SK-N-SH (cell line): ENCODE measurements around the gene CDH22. TPM values are rescaled to one million over a fixed set of nuclear protein-coding genes. Genes with fewer than 3 reads are reported as not detected.

Source experiments
- CTCF ChIA-PET: fragments of 300-600, 350-600 bp; formaldehyde crosslinking; extraction: SDS; loops from one replicate; lab custom pipeline; 2021; lab: Yijun Ruan, JAX
- POLR2A ChIA-PET: fragments of 350-600 bp; sonication (Branson Sonifier 250); formaldehyde crosslinking; extraction: SDS; loops from one replicate; lab custom pipeline; 2020; ENCODE audit warnings: antibody characterized with exemption, inconsistent platforms; lab: Yijun Ruan, JAX
- DNase-seq: peaks from one replicate; pipeline ENCODE4 v3.0.0; 2012
- H2AFZ ChIP-seq: fragments of 200-600 bp; sonication (generic); 2 replicates; pipeline ENCODE4 v1.8.1; 2016; ENCODE audit warnings: antibody characterized with exemption, mild to moderate bottlenecking, low read depth
- H3F3A ChIP-seq: fragments of 200-600 bp; sonication (generic); replicated peaks from 2 replicates; pipeline ENCODE3; 2016; ENCODE audit warnings: antibody characterized with exemption, mild to moderate bottlenecking; ENCODE audit not compliant: insufficient read depth
- H3K27ac ChIP-seq, 2 experiments: fragments of 200-500 bp in 1 of 2; fragments of 200-600 bp in 1 of 2; sonication (Bioruptor generic) in 1 of 2; sonication (generic), shearing (Covaris generic) in 1 of 2; 2 replicates each; pipeline versions ENCODE4 v1.5.1 to v1.6.1; 2014 to 2016; ENCODE audit warnings: low read depth in 2 of 2, inconsistent platforms in 1 of 2, low read length in 1 of 2, mild to moderate bottlenecking in 1 of 2, mixed read lengths in 1 of 2
- H3K27me3 ChIP-seq: fragments of 200-600 bp; sonication (generic), shearing (Covaris generic); 2 replicates; pipeline ENCODE4 v1.6.1; 2016; ENCODE audit warnings: mixed run types; ENCODE audit not compliant: insufficient read depth
- H3K36me3 ChIP-seq, 2 experiments: fragments of 200-500 bp in 1 of 2; fragments of 200-600 bp in 1 of 2; sonication (Bioruptor generic) in 1 of 2; sonication (generic) in 1 of 2; replicated peaks in 1 of 2; 2 replicates each; pipeline versions ENCODE3 to v1.5.1; 2014 to 2016; ENCODE audit warnings: low read length in 1 of 2, mild to moderate bottlenecking in 1 of 2; ENCODE audit not compliant: insufficient read depth in 2 of 2, control insufficient read depth in 1 of 2
- H3K4me1 ChIP-seq, 2 experiments: fragments of 200-500 bp in 1 of 2; fragments of 200-600 bp in 1 of 2; sonication (Bioruptor generic) in 1 of 2; sonication (generic), shearing (Covaris generic) in 1 of 2; 2 replicates each; pipeline versions ENCODE4 v1.5.1 to v1.6.1; 2014 to 2016; ENCODE audit warnings: low read depth in 1 of 2, low read length in 1 of 2, mixed run types in 1 of 2; ENCODE audit not compliant: insufficient read depth in 2 of 2, control insufficient read depth in 1 of 2
- H3K4me2 ChIP-seq: fragments of 200-600 bp; sonication (generic), shearing (Covaris generic); 2 replicates; pipeline ENCODE4 v1.6.1; 2017; ENCODE audit warnings: mixed run types
- H3K4me3 ChIP-seq, 2 experiments: fragments of 200-500 bp in 1 of 2; fragments of 200-600 bp in 1 of 2; sonication (Bioruptor generic) in 1 of 2; sonication (generic), shearing (Covaris generic) in 1 of 2; 2 replicates each; pipeline versions ENCODE4 v1.5.1 to v1.8.1; 2014 to 2016; ENCODE audit warnings: low read depth in 2 of 2, inconsistent platforms in 1 of 2, low read length in 1 of 2, mild to moderate bottlenecking in 1 of 2, mixed read lengths in 1 of 2, moderate library complexity in 1 of 2
- H3K79me2 ChIP-seq: fragments of 200-600 bp; sonication (generic); 2 replicates; pipeline ENCODE4 v1.8.1; 2017; ENCODE audit warnings: mild to moderate bottlenecking; ENCODE audit not compliant: insufficient read depth
- H3K9ac ChIP-seq: fragments of 200-600 bp; sonication (generic); 2 replicates; pipeline ENCODE4 v1.6.1; 2017; ENCODE audit warnings: mixed run types
- H3K9me2 ChIP-seq: fragments of 200-600 bp; sonication (generic); 2 replicates; pipeline ENCODE4 v1.6.1; 2017; ENCODE audit warnings: mixed run types
- H3K9me3 ChIP-seq: fragments of 200-600 bp; sonication (generic); 2 replicates; pipeline ENCODE4 v1.6.1; 2017; ENCODE audit warnings: mixed run types, mild to moderate bottlenecking, moderate library complexity
- H4K20me1 ChIP-seq: fragments of 200-600 bp; sonication (generic); 2 replicates; pipeline ENCODE4 v1.6.1; 2017; ENCODE audit warnings: mild to moderate bottlenecking, mixed run types; ENCODE audit not compliant: insufficient read depth
- ELF1 ChIP-seq: IDR thresholded peaks from 2 replicates; pipeline ENCODE4 v1.4.0; 2012
- EZH2phosphoT487 ChIP-seq: fragments of 200-600 bp; sonication (generic); IDR thresholded peaks from 2 replicates; pipeline ENCODE4 v1.6.1; 2017; ENCODE audit warnings: low read depth, mixed run types, mild to moderate bottlenecking, antibody characterized with exemption, moderate library complexity, borderline replicate concordance
- FOSL2 ChIP-seq: IDR thresholded peaks from 2 replicates; pipeline ENCODE4 v1.4.0; 2012; ENCODE audit warnings: low read depth, mild to moderate bottlenecking, moderate library complexity, borderline replicate concordance
- POLR2AphosphoS5 ChIP-seq: IDR thresholded peaks from 2 replicates; pipeline ENCODE4 v1.6.1; 2012; ENCODE audit warnings: low read depth, low read length
- RAD21 ChIP-seq: IDR thresholded peaks from 2 replicates; pipeline ENCODE4 v1.6.1; 2012; ENCODE audit warnings: mild to moderate bottlenecking, low read length
- SMC3 ChIP-seq: IDR thresholded peaks from 2 replicates; pipeline ENCODE4 v1.6.1; 2012; ENCODE audit warnings: low read depth, low read length, improper control_type of control experiment
- WGBS: methylation state at CpG from one replicate; pipeline ENCODE4 v1.1.6; 2017; ENCODE audit warnings: low lambda C conversion rate; 5-methylcytosine and 5-hydroxymethylcytosine counted together
- polyA plus RNA-seq, 3 experiments: library from polyadenylated mRNA; depleted of rRNA; stranded (reverse); fragments of >200 nt; gene quantifications; 2 replicates each; pipeline ENCODE4 v1.2.3, GENCODE V29; 2012
- TF ChIP-seq, protein P1 (sequence below): fragments of 200-600 bp; sonication (generic); IDR thresholded peaks from 2 replicates; pipeline ENCODE4 v1.6.1; 2017; ENCODE audit warnings: antibody characterized with exemption, mild to moderate bottlenecking, moderate library complexity
- TF ChIP-seq, protein P2 (sequence below): IDR thresholded peaks from 2 replicates; pipeline ENCODE4 v1.4.0; 2012; ENCODE audit warnings: low read depth, borderline replicate concordance

Gene CDH22
- polyA plus RNA-seq, 1 of the 3 experiments (the other 2 are of a cell fraction), result not detected

DNA sequence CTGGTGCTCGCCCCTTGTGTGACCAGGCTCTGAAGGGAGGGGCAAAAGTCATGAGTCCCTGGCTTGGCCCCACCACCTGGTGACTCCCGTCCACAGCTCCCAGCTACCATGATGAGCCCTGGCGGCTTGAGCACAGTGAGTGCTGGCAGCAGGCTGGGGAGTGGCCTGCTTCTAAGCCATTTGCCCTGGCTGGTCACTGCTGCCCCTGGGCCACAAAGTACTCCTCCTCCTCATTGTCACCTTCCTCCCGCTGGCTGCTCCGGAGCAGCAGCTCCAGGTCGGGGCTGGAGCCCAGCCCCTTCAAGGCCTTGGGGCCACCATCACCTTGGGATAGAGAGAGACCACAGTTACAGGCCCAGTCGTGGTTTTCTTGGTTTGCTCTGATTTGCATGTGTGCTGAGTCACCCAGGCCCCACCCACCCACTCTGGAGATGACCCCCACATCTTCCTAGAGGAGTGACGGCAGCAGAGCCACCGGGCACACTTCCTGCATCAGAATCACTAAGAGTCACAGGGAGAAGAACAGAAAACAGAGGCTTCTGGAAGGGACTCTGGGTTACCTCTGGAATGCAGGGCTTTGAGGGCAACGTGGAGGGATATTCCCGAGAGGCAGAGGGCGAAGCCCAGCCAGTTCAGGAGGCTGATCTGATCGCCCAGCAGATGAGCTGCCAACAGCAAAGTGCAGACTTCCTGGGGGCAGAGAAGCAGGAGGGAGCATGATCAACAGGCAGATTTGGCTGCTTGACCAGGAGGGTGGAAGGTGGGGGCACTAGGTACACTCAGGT, 42.1 kb upstream of the CDH22 start:
- Histone ChIP-seq H3K4me2 (peak overlapping the region; percentile 69; the same call in 1 of the 2 replicates), H3K27ac (peak overlapping the region; percentile 36 to 81), H3K4me3 (no peak overlapping the region), H3K36me3 (peaks cover 16 to 24% of the 10 kb centered on the region in 2 experiments), H3K9ac (peak overlapping the region; percentile 64), H3K79me2 (no peaks in the 10 kb centered on the region), H3K9me2 (no peaks in the 10 kb centered on the region), H4K20me1 (no peaks in the 10 kb centered on the region), H3K4me1 (peaks cover 16 to 51% of the 10 kb centered on the region in 2 experiments; a peak in 3 of 4 replicates), H3K9me3 (no peaks in the 10 kb centered on the region), H2AFZ (no peak overlapping the region), H3K27me3 (no peaks in the 10 kb centered on the region), H3F3A (peaks cover 12% of the 10 kb centered on the region)
- DNase-seq, result no peak
- CTCF ChIA-PET, result interaction anchor here (0.6 to 11.6 kb wide), 13 partner anchors 9 to 219 kb away, joined by 3 to 219 read pairs (median 33); partner anchors contain the start of gene CDH22
- WGBS, result 34% methylated on average over 10 of the region's 13 CpGs
- POLR2A ChIA-PET, result interaction anchor here (0.8 kb wide), 1 partner anchor 13 kb away, joined by 5 read pairs; no protein-coding TSS in a partner anchor
- no peak; the same call in 1 of the 2 replicates for TF ChIP-seq POLR2AphosphoS5
- TF ChIP-seq FOSL2, result peak; percentile 21; the same call in 1 of the 2 replicates
- TF ChIP-seq ELF1, result peak; percentile 33; the same call in 1 of the 2 replicates

DNA sequence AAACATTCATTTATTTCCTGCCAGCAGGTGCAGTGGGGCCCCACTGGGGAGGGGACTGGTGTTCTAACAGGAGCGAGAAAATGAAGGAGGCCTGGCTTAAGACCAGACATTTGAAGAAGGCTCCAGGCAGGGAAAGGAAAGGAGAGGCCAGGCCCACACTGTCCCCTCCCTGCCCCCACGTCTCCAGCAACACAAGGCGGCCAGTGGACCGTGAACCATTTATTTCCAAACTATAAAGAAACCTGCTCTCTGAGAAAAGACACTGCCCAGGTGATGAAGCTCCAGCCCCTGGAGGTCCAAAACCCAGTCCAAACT, 41.4 kb upstream of the CDH22 start:
- Histone ChIP-seq H3K4me2 (peak overlapping the region; percentile 69; the same call in 1 of the 2 replicates), H2AFZ (no peak overlapping the region), H3K36me3 (peaks cover 16 to 17% of the 10 kb centered on the region in 2 experiments), H3F3A (peaks cover 12% of the 10 kb centered on the region), H3K79me2 (no peaks in the 10 kb centered on the region), H3K9ac (peak overlapping the region; percentile 52), H3K27ac (peak overlapping the region in 1 of 2 experiments; percentile 81; a peak in 1 of 4 replicates), H3K4me1 (peaks cover 16 to 51% of the 10 kb centered on the region in 2 experiments; a peak in 3 of 4 replicates), H3K4me3 (no peak overlapping the region), H4K20me1 (no peaks in the 10 kb centered on the region), H3K27me3 (no peaks in the 10 kb centered on the region), H3K9me2 (no peaks in the 10 kb centered on the region), H3K9me3 (no peaks in the 10 kb centered on the region)
- no peak for TF ChIP-seq EZH2phosphoT487
- 90% methylated on average over 4 of the region's 4 CpGs for WGBS
- no peak for DNase-seq
- POLR2A ChIA-PET, result interaction anchor here (0.8 kb wide), 1 partner anchor 14 kb away, joined by 5 read pairs; no protein-coding TSS in a partner anchor
- CTCF ChIA-PET, result interaction anchor here (0.6 to 11.6 kb wide), 37 partner anchors 10 to 237 kb away, joined by 3 to 219 read pairs (median 8); partner anchors contain the start of gene CDH22

DNA sequence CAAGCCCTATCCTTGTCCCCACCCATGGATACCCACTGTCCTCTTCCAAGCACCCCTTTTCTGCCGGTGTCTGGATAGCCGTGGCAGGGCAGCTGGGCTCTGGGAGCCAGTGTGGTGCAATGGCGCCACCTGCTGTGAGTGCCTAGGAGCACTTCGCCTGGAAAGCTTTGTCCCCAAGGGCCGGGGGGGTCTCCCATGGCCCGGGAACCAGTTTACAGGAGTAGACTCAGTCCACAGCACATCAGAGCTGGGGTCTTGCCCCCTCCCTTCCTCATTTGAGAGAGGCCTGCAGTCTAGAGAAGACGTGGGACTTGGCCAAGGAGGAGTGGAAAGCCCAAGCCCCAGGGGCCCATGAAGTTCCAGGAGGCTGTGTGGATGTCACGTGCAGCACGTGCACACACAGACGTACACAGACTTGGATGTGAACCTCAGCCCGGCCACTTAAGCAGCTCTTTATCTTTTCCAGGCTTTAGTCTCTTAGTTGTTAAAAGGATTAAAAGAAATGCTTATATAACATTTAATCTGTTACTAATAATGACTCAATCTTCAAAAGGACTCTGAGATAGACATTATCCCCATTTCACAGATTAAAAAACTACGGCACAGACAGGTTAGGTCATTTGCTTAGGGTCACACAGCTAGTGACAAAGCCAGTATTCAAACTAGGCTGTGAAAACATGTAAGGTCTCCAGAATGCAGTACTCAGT, 40.9 kb upstream of the CDH22 start:
- no peak overlapping the region for H3K9ac ChIP-seq
- POLR2A ChIA-PET, result interaction anchor here (0.6 to 1.4 kb wide), 5 partner anchors 12 to 318 kb away, joined by 3 to 4 read pairs (median 3); no protein-coding TSS in a partner anchor
- no peaks in the 10 kb centered on the region for H3K9me3 ChIP-seq

More for the DNA sequence above, 40.9 kb upstream of the CDH22 start:
- no peaks in the 10 kb centered on the region for H3K9me2 ChIP-seq
- peak overlapping the region in 1 of 2 experiments; percentile 28; a peak in 1 of 4 replicates for H3K4me3 ChIP-seq
- peaks cover 12% of the 10 kb centered on the region for H3F3A ChIP-seq
- peaks cover 13% of the 10 kb centered on the region in 2 experiments for H3K36me3 ChIP-seq
- WGBS, result 50% methylated on average over 12 of the region's 12 CpGs
- H3K27me3 ChIP-seq, result no peaks in the 10 kb centered on the region
- H4K20me1 ChIP-seq, result no peaks in the 10 kb centered on the region
- peaks cover 16 to 51% of the 10 kb centered on the region in 2 experiments; a peak in 3 of 4 replicates for H3K4me1 ChIP-seq
- CTCF ChIA-PET, result interaction anchor here (0.6 to 11.6 kb wide), 79 partner anchors 11 to 379 kb away, joined by 3 to 219 read pairs (median 5); partner anchors contain the start of genes CDH22 and SLC12A5
- TF ChIP-seq, protein P1, sequence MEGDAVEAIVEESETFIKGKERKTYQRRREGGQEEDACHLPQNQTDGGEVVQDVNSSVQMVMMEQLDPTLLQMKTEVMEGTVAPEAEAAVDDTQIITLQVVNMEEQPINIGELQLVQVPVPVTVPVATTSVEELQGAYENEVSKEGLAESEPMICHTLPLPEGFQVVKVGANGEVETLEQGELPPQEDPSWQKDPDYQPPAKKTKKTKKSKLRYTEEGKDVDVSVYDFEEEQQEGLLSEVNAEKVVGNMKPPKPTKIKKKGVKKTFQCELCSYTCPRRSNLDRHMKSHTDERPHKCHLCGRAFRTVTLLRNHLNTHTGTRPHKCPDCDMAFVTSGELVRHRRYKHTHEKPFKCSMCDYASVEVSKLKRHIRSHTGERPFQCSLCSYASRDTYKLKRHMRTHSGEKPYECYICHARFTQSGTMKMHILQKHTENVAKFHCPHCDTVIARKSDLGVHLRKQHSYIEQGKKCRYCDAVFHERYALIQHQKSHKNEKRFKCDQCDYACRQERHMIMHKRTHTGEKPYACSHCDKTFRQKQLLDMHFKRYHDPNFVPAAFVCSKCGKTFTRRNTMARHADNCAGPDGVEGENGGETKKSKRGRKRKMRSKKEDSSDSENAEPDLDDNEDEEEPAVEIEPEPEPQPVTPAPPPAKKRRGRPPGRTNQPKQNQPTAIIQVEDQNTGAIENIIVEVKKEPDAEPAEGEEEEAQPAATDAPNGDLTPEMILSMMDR, result peak; percentile 82
- peak; percentile 84 for TF ChIP-seq SMC3
- TF ChIP-seq, protein P2, sequence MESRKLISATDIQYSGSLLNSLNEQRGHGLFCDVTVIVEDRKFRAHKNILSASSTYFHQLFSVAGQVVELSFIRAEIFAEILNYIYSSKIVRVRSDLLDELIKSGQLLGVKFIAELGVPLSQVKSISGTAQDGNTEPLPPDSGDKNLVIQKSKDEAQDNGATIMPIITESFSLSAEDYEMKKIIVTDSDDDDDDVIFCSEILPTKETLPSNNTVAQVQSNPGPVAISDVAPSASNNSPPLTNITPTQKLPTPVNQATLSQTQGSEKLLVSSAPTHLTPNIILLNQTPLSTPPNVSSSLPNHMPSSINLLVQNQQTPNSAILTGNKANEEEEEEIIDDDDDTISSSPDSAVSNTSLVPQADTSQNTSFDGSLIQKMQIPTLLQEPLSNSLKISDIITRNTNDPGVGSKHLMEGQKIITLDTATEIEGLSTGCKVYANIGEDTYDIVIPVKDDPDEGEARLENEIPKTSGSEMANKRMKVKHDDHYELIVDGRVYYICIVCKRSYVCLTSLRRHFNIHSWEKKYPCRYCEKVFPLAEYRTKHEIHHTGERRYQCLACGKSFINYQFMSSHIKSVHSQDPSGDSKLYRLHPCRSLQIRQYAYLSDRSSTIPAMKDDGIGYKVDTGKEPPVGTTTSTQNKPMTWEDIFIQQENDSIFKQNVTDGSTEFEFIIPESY, result no peak
- TF ChIP-seq RAD21, result peak; percentile 93
- H3K79me2 ChIP-seq, result no peaks in the 10 kb centered on the region
- peak; percentile 90 for DNase-seq
- H3K27ac ChIP-seq, result 0 out of 4 replicates have a peak overlapping the region, but pooled peaks of 1 of the 2 experiments have one; percentile 81
- no peak overlapping the region for H2AFZ ChIP-seq
- no peak overlapping the region for H3K4me2 ChIP-seq
